ENCODE results near the gene KTI12.
"Not testable (repeated sequence)": the region's sequence is repeated elsewhere in the genome, so short reads cannot be mapped to it uniquely, and the experiment has no call there.

KTI12 gene

GRCh38 chr1:52055066-52055865, 21.7 kb upstream of the KTI12 start, which contains the start of gene TXNDC12:
TSS of gene TXNDC12 (minus strand) at chr1:52055191. CDS start at chr1:52055096, 95 bp downstream.
- TF ChIP-seq, protein P1, sequence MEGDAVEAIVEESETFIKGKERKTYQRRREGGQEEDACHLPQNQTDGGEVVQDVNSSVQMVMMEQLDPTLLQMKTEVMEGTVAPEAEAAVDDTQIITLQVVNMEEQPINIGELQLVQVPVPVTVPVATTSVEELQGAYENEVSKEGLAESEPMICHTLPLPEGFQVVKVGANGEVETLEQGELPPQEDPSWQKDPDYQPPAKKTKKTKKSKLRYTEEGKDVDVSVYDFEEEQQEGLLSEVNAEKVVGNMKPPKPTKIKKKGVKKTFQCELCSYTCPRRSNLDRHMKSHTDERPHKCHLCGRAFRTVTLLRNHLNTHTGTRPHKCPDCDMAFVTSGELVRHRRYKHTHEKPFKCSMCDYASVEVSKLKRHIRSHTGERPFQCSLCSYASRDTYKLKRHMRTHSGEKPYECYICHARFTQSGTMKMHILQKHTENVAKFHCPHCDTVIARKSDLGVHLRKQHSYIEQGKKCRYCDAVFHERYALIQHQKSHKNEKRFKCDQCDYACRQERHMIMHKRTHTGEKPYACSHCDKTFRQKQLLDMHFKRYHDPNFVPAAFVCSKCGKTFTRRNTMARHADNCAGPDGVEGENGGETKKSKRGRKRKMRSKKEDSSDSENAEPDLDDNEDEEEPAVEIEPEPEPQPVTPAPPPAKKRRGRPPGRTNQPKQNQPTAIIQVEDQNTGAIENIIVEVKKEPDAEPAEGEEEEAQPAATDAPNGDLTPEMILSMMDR (IDR thresholded peaks at IDR 0.05): no peak
- no peak for TF ChIP-seq ZFX (IDR thresholded peaks at IDR 0.05; ENCODE audit: borderline replicate concordance)
- peak within 1 kb of the TSS; percentile 99 for H3K27ac ChIP-seq

DNA sequence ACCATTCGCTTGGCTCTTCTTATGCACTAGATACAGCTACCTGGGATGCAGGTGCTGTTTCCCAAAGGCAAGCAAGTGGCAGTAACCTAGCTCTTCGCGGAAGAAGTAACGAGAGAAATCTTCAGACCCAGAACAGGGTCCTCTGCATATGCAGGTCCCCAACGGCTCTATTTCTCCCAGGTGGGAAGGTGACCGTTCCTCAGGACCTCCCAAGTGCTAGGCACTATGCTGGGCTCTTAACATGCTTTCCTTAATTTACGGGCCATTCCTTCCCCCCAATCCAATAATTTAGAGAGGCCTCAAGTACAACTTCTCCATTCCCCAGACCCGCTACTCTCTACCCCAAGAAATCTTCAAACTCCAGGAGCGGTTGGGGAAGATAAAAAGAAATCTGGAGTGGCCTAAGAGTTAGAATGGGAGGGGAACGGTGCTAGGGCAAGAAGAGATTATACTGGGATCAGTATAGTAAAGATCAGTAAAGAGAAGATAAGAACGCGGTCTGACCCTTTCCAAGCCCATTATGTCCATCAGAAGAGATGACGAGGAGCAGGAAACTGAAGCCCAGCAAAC, 21.0 kb upstream of the KTI12 start:
- TF ChIP-seq, protein P1 (IDR thresholded peaks at IDR 0.05): no peak
- peak overlapping the region; percentile 99 for H3K27ac ChIP-seq

DNA sequence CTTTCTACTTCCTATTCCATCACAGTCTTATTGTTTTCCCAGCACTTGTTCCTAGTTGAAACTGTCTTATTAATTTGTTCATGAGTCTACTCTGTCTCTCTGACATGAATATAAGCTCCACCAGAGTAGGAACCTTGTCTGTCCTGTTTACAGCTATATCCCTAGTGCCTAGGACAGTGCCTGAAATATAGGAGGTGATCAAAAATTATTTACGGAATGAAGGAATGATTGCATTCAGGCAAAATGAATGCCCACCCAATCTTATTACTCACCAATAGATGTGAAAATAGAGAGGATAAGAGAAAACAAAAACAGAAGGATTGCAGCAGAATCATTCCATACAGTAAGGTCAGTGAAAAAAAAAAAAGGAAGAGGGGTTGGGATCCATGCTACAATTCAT, 20.3 kb upstream of the KTI12 start:
- TF ChIP-seq, protein P1 (IDR thresholded peaks at IDR 0.05): no peak
- TF ChIP-seq ZFX (IDR thresholded peaks at IDR 0.05; ENCODE audit: borderline replicate concordance): no peak
- peak overlapping the region; percentile 99 for H3K27ac ChIP-seq

- H3K27ac ChIP-seq: not testable (repeated sequence)
These were observed 15.7 kb upstream of the KTI12 start for GRCh38 chr1:52049337-52049736.

DNA sequence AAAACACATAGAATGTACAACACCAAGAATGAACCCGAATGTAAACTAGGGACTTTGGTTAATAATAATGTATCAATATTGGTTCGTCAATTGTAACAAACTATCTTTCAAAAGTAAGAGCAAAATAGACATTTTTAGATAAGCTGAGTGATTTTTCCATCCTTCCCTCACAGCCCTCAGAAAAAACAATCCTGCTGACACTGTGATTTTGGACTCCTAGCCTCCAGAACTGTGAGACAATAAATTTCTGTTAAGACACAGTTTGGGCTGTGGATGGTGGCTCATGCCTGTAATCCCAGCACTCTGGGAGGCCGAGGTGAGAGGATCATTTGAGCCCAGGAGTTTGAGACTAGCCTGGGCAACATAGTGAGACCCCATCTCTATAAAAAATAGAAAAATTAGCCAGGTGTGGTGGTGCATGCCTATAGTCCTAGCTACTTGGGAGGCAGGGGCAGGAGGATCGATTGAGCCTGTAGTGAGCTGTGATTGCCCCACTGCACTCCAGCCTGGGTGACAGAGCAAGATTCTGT, 12.1 kb upstream of the KTI12 start:
- not testable (repeated sequence) for H3K27ac ChIP-seq

- no peak for TF ChIP-seq ZFX (IDR thresholded peaks at IDR 0.05; ENCODE audit: borderline replicate concordance)
- TF ChIP-seq, protein P1 (IDR thresholded peaks at IDR 0.05): no peak
- no peak overlapping the region for H3K27ac ChIP-seq
These were observed 11.6 kb upstream of the KTI12 start for GRCh38 chr1:52045236-52045635.

DNA sequence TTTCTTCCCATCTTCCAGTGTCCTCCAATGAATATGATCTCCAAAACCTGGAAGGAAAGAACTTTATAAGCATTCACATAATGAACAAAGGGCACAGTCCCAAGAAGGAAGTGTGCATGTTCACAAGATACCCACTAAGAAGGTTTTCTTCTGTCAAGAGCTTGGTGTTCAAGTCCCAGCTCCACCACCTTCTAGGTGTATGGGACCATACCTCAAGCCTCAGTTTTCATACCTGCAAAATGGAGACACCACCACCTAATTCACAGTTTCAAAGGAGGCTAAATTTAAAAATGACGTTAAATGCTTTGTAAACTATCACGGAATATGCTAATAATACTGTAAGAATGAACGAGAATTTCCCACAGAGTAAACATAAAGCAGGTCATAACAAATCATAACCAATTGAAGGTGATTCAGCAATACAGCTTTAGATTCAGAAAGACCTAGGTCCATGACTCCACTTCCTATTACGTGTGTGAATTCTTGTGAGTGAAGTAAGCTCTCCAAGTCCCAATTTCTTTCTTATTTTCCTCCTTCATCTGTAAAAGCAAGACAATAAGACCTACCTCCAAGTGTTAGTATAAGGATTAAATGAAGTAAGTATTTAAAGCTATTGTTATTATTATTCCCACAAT, 8.1 kb upstream of the KTI12 start:
- H3K27ac ChIP-seq: no peak overlapping the region
- TF ChIP-seq ZFX (IDR thresholded peaks at IDR 0.05; ENCODE audit: borderline replicate concordance): no peak
- TF ChIP-seq, protein P1 (IDR thresholded peaks at IDR 0.05): no peak

- H3K27ac ChIP-seq: no peak overlapping the region
- no peak for TF ChIP-seq ZFX (IDR thresholded peaks at IDR 0.05; ENCODE audit: borderline replicate concordance)
- TF ChIP-seq, protein P1 (IDR thresholded peaks at IDR 0.05): no peak
These were observed 4.3 kb upstream of the KTI12 start for GRCh38 chr1:52037909-52038308.
